Spleen (tissue), 7 donors: ENCODE data around the gene WNT8A.

ENCODE experiments used
- CTCF ChIP-seq, 11 experiments: fragments of 200-600 bp in 7 of 11; fragments of 450-650 bp in 4 of 11; sonication (generic) in 4 of 11; IDR thresholded peaks in 8 of 11; conservative IDR thresholded peaks in 3 of 11; 1 replicate in 7 of 11; 2 replicates in 4 of 11; pipeline versions ENCODE4 v1.4.0 to v1.8.0; 2016 to 2021; ENCODE audit warnings: antibody characterized with exemption in 11 of 11, inconsistent platforms in 4 of 11, mild to moderate bottlenecking in 1 of 11
- POLR2AphosphoS5 ChIP-seq, 3 donors: sonication (generic); formaldehyde crosslinking; IDR thresholded peaks; one replicate each; pipeline ENCODE4 v1.5.1; 2017; ENCODE audit warnings: antibody characterized with exemption in 3 of 3
- donor health status: DM: no; HTN: no; CAD: no; lungs with moderate emphysema.
- donor health status: DM: no; HTN: no; CAD: no.
- donor health status: DM: no; HTN: no; CAD: no.

DNA sequence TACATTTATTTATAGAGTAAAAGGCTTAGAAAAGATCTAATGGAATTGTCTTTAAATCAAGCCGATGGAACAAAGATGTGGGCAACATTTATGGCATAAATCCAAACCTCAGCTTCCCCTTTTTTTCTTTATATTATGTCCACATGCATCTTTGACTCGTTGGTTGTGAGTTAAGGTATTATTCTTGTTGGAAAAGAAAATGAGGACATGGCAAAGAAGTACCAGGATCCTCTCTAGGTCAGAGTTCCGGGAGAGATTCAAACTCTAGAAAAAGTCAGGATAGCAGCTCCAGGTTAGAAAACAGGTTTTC is 55.9 kb downstream of the WNT8A start:
- TF ChIP-seq CTCF (IDR thresholded peaks at IDR 0.05 in 8 of 11, conservative IDR thresholded peaks at IDR 0.05 in 3 of 11): no peak
- TF ChIP-seq POLR2AphosphoS5 (IDR thresholded peaks at IDR 0.05): no peak
